Stomach (tissue), 4 donors: ENCODE measurements around the gene LIM2.

Experiments
- POLR2A ChIP-seq, 4 donors: fragments of 450-650 bp; IDR thresholded peaks; one replicate each; pipeline ENCODE4 v1.6.1; 2016; ENCODE audit warnings: antibody characterized with exemption in 4 of 4, control low read depth in 2 of 4, mild to moderate bottlenecking in 1 of 4, moderate library complexity in 1 of 4
- POLR2AphosphoS5 ChIP-seq, 3 donors: sonication (generic); formaldehyde crosslinking; IDR thresholded peaks; one replicate each; pipeline ENCODE4 v1.6.1; 2016; ENCODE audit warnings: antibody characterized with exemption in 3 of 3
- TF ChIP-seq, protein P1 (sequence below), 7 experiments: fragments of 450-650 bp in 4 of 7; fragments of 200-600 bp in 3 of 7; sonication (generic) in 3 of 7; IDR thresholded peaks; one replicate each; pipeline ENCODE4 v1.5.1; 2016 to 2019; ENCODE audit warnings: antibody characterized with exemption in 7 of 7, control low read depth in 2 of 7, mild to moderate bottlenecking in 1 of 7

DNA sequence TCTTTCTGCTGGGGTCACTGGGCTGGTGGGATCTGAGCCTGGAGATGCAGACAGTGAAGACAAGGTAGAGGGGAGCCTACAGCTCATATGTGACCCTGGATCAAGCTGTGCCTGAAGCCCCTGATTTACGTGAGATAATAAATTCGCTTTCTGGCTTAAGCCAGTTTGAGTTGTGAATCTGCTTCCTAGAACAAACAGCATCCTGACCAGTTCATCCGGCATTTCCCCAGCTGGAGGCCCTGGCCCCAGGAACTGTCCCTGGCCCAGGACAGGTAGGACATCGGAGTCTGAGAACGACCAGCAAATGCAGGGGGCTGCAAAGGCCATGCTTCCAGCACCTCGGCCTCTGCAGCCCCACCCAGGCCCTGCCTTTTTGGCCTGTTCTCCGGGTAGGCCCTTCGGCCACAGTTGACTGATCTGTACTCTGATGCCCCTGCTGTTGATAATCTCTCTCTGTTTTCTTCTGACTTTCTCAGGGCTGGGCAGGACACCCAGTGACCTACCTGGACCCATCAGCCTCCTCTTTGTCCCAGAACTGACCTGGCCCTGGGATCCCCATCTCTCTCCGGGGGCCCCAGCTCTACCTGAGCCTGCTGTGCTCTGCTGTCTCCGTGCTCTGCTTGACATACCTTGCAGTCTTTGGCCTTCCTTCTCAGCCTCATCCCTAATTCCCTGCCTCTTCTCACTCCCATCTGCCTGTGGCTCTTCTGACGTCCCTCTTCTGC lies 36.3 kb downstream of the LIM2 start:
- no peak for TF ChIP-seq POLR2A (IDR thresholded peaks at IDR 0.05)
- TF ChIP-seq, protein P1, sequence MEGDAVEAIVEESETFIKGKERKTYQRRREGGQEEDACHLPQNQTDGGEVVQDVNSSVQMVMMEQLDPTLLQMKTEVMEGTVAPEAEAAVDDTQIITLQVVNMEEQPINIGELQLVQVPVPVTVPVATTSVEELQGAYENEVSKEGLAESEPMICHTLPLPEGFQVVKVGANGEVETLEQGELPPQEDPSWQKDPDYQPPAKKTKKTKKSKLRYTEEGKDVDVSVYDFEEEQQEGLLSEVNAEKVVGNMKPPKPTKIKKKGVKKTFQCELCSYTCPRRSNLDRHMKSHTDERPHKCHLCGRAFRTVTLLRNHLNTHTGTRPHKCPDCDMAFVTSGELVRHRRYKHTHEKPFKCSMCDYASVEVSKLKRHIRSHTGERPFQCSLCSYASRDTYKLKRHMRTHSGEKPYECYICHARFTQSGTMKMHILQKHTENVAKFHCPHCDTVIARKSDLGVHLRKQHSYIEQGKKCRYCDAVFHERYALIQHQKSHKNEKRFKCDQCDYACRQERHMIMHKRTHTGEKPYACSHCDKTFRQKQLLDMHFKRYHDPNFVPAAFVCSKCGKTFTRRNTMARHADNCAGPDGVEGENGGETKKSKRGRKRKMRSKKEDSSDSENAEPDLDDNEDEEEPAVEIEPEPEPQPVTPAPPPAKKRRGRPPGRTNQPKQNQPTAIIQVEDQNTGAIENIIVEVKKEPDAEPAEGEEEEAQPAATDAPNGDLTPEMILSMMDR (IDR thresholded peaks at IDR 0.05): no peak
- no peak for TF ChIP-seq POLR2AphosphoS5 (IDR thresholded peaks at IDR 0.05)
